ENCODE measurements around the gene ABRACL. TPM values are rescaled to one million over a fixed set of nuclear protein-coding genes. Genes with fewer than 3 reads are reported as not detected.

The ABRACL gene
- total and polyA plus RNA-seq, 2 experiments from 2014 or later: 134 to 516 TPM

DNA sequence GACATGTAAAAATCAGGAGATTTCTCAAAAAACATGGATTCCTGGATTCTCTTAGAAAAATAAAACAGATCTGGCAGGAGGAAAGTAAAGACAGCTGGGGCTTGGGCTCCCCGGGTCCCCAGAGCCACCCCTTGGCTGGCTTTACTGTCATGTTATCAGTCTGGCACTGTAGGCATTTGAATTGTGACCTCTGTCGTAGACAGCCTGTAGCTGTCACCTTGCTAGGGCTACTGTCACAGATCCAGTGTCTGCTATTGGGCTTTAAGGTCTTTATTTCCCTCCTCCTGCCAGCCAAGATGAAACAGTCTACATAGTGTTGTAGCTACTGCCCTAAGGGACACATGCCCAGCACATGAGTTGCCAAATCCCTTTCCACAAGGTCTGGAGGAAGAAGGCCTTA, 37.5 kb downstream of the ABRACL start:
- Mint-ChIP-seq H3K9me3 (no peaks in the 10 kb centered on the region), H3K27ac (no peak overlapping the region), H3K36me3 (ENCODE audit: low read depth) (no peaks in the 10 kb centered on the region), H3K4me3 (no peak overlapping the region), H3K27me3 (ENCODE audit: insufficient read depth, low read depth, poor library complexity) (peaks cover 5% of the 10 kb centered on the region), H3K4me1 (peaks cover 5% of the 10 kb centered on the region; the same call in 2 of the 3 replicates)
- no peak for DNase-seq (ENCODE audit: low spot score)
- H4K20me1 ChIP-seq (replicated peaks; ENCODE audit: insufficient read depth): no peaks in the 10 kb centered on the region; the same call in 1 of the 2 replicates
- no peaks in the 10 kb centered on the region for H3K36me3 ChIP-seq (ENCODE audit: insufficient read depth)
- H3K27ac ChIP-seq (ENCODE audit: low read depth): no peak overlapping the region
- H3K4me2 ChIP-seq: no peak overlapping the region
- no peaks in the 10 kb centered on the region for H3K79me2 ChIP-seq (replicated peaks; ENCODE audit: insufficient read depth)
- TF ChIP-seq NANOG (IDR thresholded peaks at IDR 0.05; ENCODE audit: borderline replicate concordance) (no peak), EZH2 (IDR thresholded peaks at IDR 0.05; ENCODE audit: low read depth, unreplicated experiment) (no peak), CREB1 (CRISPR knock-in tag; IDR thresholded peaks at IDR 0.05; ENCODE audit: low read depth) (no peak), REST (IDR thresholded peaks at IDR 0.05; ENCODE audit: unreplicated experiment) (no peak), STAT1 (IDR thresholded peaks at IDR 0.05; ENCODE audit: unreplicated experiment) (no peak), CTCF (conservative IDR thresholded peaks at IDR 0.05; ENCODE audit: low read depth in 2 of 2) (no peak), ETS1 (IDR thresholded peaks at IDR 0.05) (no peak), EZH2phosphoT487 (IDR thresholded peaks at IDR 0.05; ENCODE audit: unreplicated experiment) (no peak), ZNF114 (CRISPR knock-in tag; IDR thresholded peaks at IDR 0.05) (no peak), ZNF331 (CRISPR knock-in tag; IDR thresholded peaks at IDR 0.05; ENCODE audit: low read depth) (no peak), POLR2AphosphoS5 (IDR thresholded peaks at IDR 0.05; ENCODE audit: low read depth) (no peak), JUNB (IDR thresholded peaks at IDR 0.05; ENCODE audit: unreplicated experiment) (no peak)
- TF ChIP-seq, protein P1, sequence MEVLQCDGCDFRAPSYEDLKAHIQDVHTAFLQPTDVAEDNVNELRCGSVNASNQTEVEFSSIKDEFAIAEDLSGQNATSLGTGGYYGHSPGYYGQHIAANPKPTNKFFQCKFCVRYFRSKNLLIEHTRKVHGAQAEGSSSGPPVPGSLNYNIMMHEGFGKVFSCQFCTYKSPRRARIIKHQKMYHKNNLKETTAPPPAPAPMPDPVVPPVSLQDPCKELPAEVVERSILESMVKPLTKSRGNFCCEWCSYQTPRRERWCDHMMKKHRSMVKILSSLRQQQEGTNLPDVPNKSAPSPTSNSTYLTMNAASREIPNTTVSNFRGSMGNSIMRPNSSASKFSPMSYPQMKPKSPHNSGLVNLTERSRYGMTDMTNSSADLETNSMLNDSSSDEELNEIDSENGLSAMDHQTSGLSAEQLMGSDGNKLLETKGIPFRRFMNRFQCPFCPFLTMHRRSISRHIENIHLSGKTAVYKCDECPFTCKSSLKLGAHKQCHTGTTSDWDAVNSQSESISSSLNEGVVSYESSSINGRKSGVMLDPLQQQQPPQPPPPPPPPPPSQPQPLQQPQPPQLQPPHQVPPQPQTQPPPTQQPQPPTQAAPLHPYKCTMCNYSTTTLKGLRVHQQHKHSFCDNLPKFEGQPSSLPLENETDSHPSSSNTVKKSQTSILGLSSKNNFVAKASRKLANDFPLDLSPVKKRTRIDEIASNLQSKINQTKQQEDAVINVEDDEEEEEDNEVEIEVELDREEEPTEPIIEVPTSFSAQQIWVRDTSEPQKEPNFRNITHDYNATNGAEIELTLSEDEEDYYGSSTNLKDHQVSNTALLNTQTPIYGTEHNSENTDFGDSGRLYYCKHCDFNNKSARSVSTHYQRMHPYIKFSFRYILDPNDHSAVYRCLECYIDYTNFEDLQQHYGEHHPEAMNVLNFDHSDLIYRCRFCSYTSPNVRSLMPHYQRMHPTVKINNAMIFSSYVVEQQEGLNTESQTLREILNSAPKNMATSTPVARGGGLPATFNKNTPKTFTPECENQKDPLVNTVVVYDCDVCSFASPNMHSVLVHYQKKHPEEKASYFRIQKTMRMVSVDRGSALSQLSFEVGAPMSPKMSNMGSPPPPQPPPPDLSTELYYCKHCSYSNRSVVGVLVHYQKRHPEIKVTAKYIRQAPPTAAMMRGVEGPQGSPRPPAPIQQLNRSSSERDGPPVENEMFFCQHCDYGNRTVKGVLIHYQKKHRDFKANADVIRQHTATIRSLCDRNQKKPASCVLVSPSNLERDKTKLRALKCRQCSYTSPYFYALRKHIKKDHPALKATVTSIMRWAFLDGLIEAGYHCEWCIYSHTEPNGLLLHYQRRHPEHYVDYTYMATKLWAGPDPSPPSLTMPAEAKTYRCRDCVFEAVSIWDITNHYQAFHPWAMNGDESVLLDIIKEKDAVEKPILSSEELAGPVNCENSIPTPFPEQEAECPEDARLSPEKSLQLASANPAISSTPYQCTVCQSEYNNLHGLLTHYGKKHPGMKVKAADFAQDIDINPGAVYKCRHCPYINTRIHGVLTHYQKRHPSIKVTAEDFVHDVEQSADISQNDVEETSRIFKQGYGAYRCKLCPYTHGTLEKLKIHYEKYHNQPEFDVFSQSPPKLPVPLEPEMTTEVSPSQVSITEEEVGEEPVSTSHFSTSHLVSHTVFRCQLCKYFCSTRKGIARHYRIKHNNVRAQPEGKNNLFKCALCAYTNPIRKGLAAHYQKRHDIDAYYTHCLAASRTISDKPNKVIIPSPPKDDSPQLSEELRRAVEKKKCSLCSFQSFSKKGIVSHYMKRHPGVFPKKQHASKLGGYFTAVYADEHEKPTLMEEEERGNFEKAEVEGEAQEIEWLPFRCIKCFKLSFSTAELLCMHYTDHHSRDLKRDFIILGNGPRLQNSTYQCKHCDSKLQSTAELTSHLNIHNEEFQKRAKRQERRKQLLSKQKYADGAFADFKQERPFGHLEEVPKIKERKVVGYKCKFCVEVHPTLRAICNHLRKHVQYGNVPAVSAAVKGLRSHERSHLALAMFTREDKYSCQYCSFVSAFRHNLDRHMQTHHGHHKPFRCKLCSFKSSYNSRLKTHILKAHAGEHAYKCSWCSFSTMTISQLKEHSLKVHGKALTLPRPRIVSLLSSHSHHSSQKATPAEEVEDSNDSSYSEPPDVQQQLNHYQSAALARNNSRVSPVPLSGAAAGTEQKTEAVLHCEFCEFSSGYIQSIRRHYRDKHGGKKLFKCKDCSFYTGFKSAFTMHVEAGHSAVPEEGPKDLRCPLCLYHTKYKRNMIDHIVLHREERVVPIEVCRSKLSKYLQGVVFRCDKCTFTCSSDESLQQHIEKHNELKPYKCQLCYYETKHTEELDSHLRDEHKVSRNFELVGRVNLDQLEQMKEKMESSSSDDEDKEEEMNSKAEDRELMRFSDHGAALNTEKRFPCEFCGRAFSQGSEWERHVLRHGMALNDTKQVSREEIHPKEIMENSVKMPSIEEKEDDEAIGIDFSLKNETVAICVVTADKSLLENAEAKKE (CRISPR knock-in tag; IDR thresholded peaks at IDR 0.05): no peak
- H3K4me3 ChIP-seq: no peak overlapping the region
- no peaks in the 10 kb centered on the region for H3K27me3 ChIP-seq (ENCODE audit: insufficient read depth)
- H3K4me1 ChIP-seq (ENCODE audit: insufficient read depth): no peaks in the 10 kb centered on the region
- H3K9me2 ChIP-seq (ENCODE audit: insufficient read depth): no peaks in the 10 kb centered on the region
- H3F3A ChIP-seq (replicated peaks; ENCODE audit: low read depth): no peaks in the 10 kb centered on the region
- ATAC-seq: no peak
- no peak overlapping the region for H2AFZ ChIP-seq

Data from GM23338 (cell line).